H9 (cell line): ENCODE data around the gene DOCK1. TPM values are rescaled to one million over a fixed set of nuclear protein-coding genes. Genes with fewer than 3 reads are reported as not detected.

ENCODE experiments used
- DNase-seq: peaks from one replicate; pipeline ENCODE4 v3.0.0-alpha.2; 2017
- H2AFZ ChIP-seq: one replicate; pipeline ENCODE4 v1.6.1; 2013; ENCODE audit warnings: mild to moderate bottlenecking, low read length, control low read depth, moderate library complexity
- H2AK5ac ChIP-seq: 2 replicates; pipeline ENCODE4 v1.6.1; 2013; ENCODE audit warnings: low read length, control low read depth, mixed read lengths; ENCODE audit not compliant: insufficient read length
- H2BK120ac ChIP-seq: one replicate; pipeline ENCODE4 v1.6.1; 2013; ENCODE audit warnings: low read depth, mild to moderate bottlenecking, low read length, control low read depth, inconsistent platforms; ENCODE audit not compliant: poor library complexity, severe bottlenecking
- H2BK12ac ChIP-seq: 2 replicates; pipeline ENCODE4 v1.6.1; 2013; ENCODE audit warnings: low read length, control low read depth, mixed read lengths, low read depth; ENCODE audit not compliant: insufficient read length
- H2BK15ac ChIP-seq: 2 replicates; pipeline ENCODE4 v1.6.1; 2013; ENCODE audit warnings: low read depth, low read length, control low read depth
- H2BK20ac ChIP-seq: one replicate; pipeline ENCODE4 v1.6.1; 2013; ENCODE audit warnings: low read depth, mild to moderate bottlenecking, low read length, control low read depth, inconsistent platforms; ENCODE audit not compliant: poor library complexity, severe bottlenecking
- H2BK5ac ChIP-seq: 2 replicates; pipeline ENCODE4 v1.6.1; 2013; ENCODE audit warnings: low read length, control low read depth, mixed read lengths; ENCODE audit not compliant: insufficient read length
- H3K14ac ChIP-seq: 2 replicates; pipeline ENCODE4 v1.6.1; 2013; ENCODE audit warnings: low read length, control low read depth; ENCODE audit not compliant: insufficient read depth
- H3K18ac ChIP-seq: 2 replicates; pipeline ENCODE4 v1.6.1; 2013; ENCODE audit warnings: low read depth, mild to moderate bottlenecking, mixed read lengths, low read length, control low read depth; ENCODE audit not compliant: insufficient read length
- H3K23ac ChIP-seq: 2 replicates; pipeline ENCODE4 v1.6.1; 2013; ENCODE audit warnings: low read length, control low read depth, mixed read lengths, low read depth; ENCODE audit not compliant: insufficient read length
- H3K23me2 ChIP-seq: 2 replicates; pipeline ENCODE4 v1.6.1; 2013; ENCODE audit warnings: low read depth, mild to moderate bottlenecking, mixed read lengths, low read length, control low read depth; ENCODE audit not compliant: insufficient read length, poor library complexity, severe bottlenecking
- H3K27ac ChIP-seq: 2 replicates; pipeline ENCODE4 v1.5.1; 2013; ENCODE audit warnings: low read length, control low read depth, mixed read lengths, low read depth; ENCODE audit not compliant: insufficient read length
- H3K27me3 ChIP-seq: 2 replicates; pipeline ENCODE4 v1.6.1; 2013; ENCODE audit warnings: low read length, control low read depth, inconsistent platforms; ENCODE audit not compliant: insufficient read depth
- H3K4ac ChIP-seq: 2 replicates; pipeline ENCODE4 v1.6.1; 2013; ENCODE audit warnings: low read depth, mild to moderate bottlenecking, control low read depth, inconsistent platforms, low read length, moderate library complexity
- H3K4me1 ChIP-seq: 2 replicates; pipeline ENCODE4 v1.6.1; 2013; ENCODE audit warnings: low read length, control low read depth, inconsistent platforms; ENCODE audit not compliant: insufficient read depth
- H3K4me2 ChIP-seq: 2 replicates; pipeline ENCODE4 v1.6.1; 2013; ENCODE audit warnings: low read length, control low read depth, mixed read lengths; ENCODE audit not compliant: insufficient read length, insufficient read depth
- H3K56ac ChIP-seq: 2 replicates; pipeline ENCODE4 v1.6.1; 2013; ENCODE audit warnings: low read depth, mild to moderate bottlenecking, mixed read lengths, low read length, control low read depth; ENCODE audit not compliant: insufficient read length
- H3K79me1 ChIP-seq: 2 replicates; pipeline ENCODE4 v1.6.1; 2013; ENCODE audit warnings: low read depth, mild to moderate bottlenecking, moderate library complexity, low read length, control low read depth, inconsistent platforms; ENCODE audit not compliant: insufficient read depth, poor library complexity, severe bottlenecking
- H3K79me2 ChIP-seq: 2 replicates; pipeline ENCODE4 v1.6.1; 2013; ENCODE audit warnings: low read length, control low read depth, inconsistent platforms; ENCODE audit not compliant: insufficient read depth
- H3K9ac ChIP-seq: 2 replicates; pipeline ENCODE4 v1.6.1; 2013; ENCODE audit warnings: low read length, control low read depth, mixed read lengths; ENCODE audit not compliant: insufficient read length; ENCODE audit errors: extremely low read depth
- H3K9me3 ChIP-seq: one replicate; pipeline ENCODE4 v1.6.1; 2013; ENCODE audit warnings: low read depth, low read length, inconsistent platforms; ENCODE audit not compliant: control insufficient read depth
- H3T11ph ChIP-seq: one replicate; pipeline ENCODE4 v1.6.1; 2013; ENCODE audit warnings: mild to moderate bottlenecking, low read length, control low read depth, inconsistent platforms
- H4K20me1 ChIP-seq: one replicate; pipeline ENCODE4 v1.6.1; 2013; ENCODE audit not compliant: control insufficient read depth, insufficient read length, insufficient read depth
- H4K5ac ChIP-seq: 2 replicates; pipeline ENCODE4 v1.6.1; 2013; ENCODE audit warnings: low read depth, mild to moderate bottlenecking, mixed read lengths, low read length, control low read depth; ENCODE audit not compliant: insufficient read length
- H4K8ac ChIP-seq: replicated peaks from 2 replicates; pipeline ENCODE4 v1.6.1; 2013; ENCODE audit warnings: low read length, control low read depth, mixed read lengths, low read depth; ENCODE audit not compliant: insufficient read length
- H4K91ac ChIP-seq: 2 replicates; pipeline ENCODE4 v1.6.1; 2013; ENCODE audit warnings: low read depth, mild to moderate bottlenecking, moderate library complexity, mixed read lengths, low read length, control low read depth; ENCODE audit not compliant: insufficient read length
- H3K27ac Mint-ChIP-seq, 3 experiments: 2 replicates in 2 of 3; 3 replicates in 1 of 3; pipeline ENCODE4 v1.8.0; 2020 to 2021; ENCODE audit warnings: mixed read lengths in 3 of 3, mild to moderate bottlenecking in 1 of 3, moderate library complexity in 1 of 3
- H3K27me3 Mint-ChIP-seq: 2 replicates; pipeline ENCODE4 v1.8.0; 2021; ENCODE audit warnings: low read depth, mild to moderate bottlenecking, moderate library complexity, mixed read lengths
- H3K36me3 Mint-ChIP-seq, 3 experiments: 2 replicates in 2 of 3; 3 replicates in 1 of 3; pipeline ENCODE4 v1.8.0; 2020 to 2021; ENCODE audit warnings: low read depth in 3 of 3, mixed read lengths in 3 of 3; ENCODE audit not compliant: insufficient read depth in 1 of 3
- H3K4me1 Mint-ChIP-seq, 2 experiments: 2 replicates each; pipeline ENCODE4 v1.8.0; 2020; ENCODE audit warnings: mixed read lengths in 2 of 2
- H3K4me3 Mint-ChIP-seq, 2 experiments: 2 replicates in 1 of 2; 3 replicates in 1 of 2; pipeline ENCODE4 v1.8.0; 2020 to 2021; ENCODE audit warnings: mild to moderate bottlenecking in 2 of 2, mixed read lengths in 2 of 2, moderate library complexity in 1 of 2
- H3K9me3 Mint-ChIP-seq, 2 experiments: 2 replicates in 1 of 2; 3 replicates in 1 of 2; pipeline ENCODE4 v1.8.0; 2020; ENCODE audit warnings: mild to moderate bottlenecking in 2 of 2, mixed read lengths in 2 of 2, moderate library complexity in 1 of 2
- WGBS: extraction: QIAGEN DNeasy Blood & Tissue Kit; methylation state at CpG from one replicate; pipeline ENCODE4 v1.1.7; 2013; ENCODE audit warnings: missing lambda C conversion rate, low lambda C conversion rate, mixed read lengths; ENCODE audit not compliant: insufficient read length; ENCODE audit errors: extremely low coverage; 5-methylcytosine and 5-hydroxymethylcytosine counted together
- total RNA-seq: library from RNA; stranded (reverse); gene quantifications from 2 replicates; pipeline ENCODE4 v1.2.1, GENCODE V29; 2021
- TF ChIP-seq, protein P1 (sequence below): fragments of 200-600 bp; sonication (generic); conservative IDR thresholded peaks from 3 replicates; pipeline ENCODE4 v1.8.0; 2021; ENCODE audit warnings: antibody characterized with exemption, mild to moderate bottlenecking

DOCK1 gene
- total RNA-seq, 1 experiment from 2014 or later = 57.0 TPM

GRCh38 chr10:127415116-127415515 is 509.9 kb downstream of the DOCK1 start:
- Histone ChIP-seq H3K79me2 (no peaks in the 10 kb centered on the region), H4K8ac (no peak overlapping the region), H2BK120ac (no peak overlapping the region), H3K4me2 (no peak overlapping the region), H3K18ac (no peak overlapping the region), H3K4ac (no peak overlapping the region), H3K79me1 (no peaks in the 10 kb centered on the region), H4K91ac (no peak overlapping the region), H3T11ph (no peak overlapping the region), H3K27ac (no peak overlapping the region), H2BK12ac (no peak overlapping the region), H3K14ac (no peak overlapping the region), H4K20me1 (no peaks in the 10 kb centered on the region), H3K23me2 (no peaks in the 10 kb centered on the region), H2BK15ac (no peak overlapping the region), H3K9ac (no peak overlapping the region), H2AFZ (no peak overlapping the region), H3K9me3 (no peaks in the 10 kb centered on the region), H2AK5ac (no peak overlapping the region), H2BK20ac (no peak overlapping the region), H3K4me1 (no peaks in the 10 kb centered on the region; the same call in 1 of the 2 replicates), H4K5ac (no peak overlapping the region), H3K23ac (no peak overlapping the region), H3K27me3 (no peaks in the 10 kb centered on the region), H3K56ac (no peak overlapping the region), H2BK5ac (no peak overlapping the region)
- Mint-ChIP-seq H3K9me3 (no peaks in the 10 kb centered on the region), H3K4me3 (no peak overlapping the region), H3K4me1 (peaks cover 5 to 7% of the 10 kb centered on the region in 2 experiments), H3K27ac (no peak overlapping the region), H3K36me3 (peaks cover 8 to 18% (median 10%) of the 10 kb centered on the region in 3 experiments), H3K27me3 (no peaks in the 10 kb centered on the region)
- no peak for DNase-seq
- WGBS = no CpG with 5 or more reads among the region's 9 CpGs
- TF ChIP-seq, protein P1, sequence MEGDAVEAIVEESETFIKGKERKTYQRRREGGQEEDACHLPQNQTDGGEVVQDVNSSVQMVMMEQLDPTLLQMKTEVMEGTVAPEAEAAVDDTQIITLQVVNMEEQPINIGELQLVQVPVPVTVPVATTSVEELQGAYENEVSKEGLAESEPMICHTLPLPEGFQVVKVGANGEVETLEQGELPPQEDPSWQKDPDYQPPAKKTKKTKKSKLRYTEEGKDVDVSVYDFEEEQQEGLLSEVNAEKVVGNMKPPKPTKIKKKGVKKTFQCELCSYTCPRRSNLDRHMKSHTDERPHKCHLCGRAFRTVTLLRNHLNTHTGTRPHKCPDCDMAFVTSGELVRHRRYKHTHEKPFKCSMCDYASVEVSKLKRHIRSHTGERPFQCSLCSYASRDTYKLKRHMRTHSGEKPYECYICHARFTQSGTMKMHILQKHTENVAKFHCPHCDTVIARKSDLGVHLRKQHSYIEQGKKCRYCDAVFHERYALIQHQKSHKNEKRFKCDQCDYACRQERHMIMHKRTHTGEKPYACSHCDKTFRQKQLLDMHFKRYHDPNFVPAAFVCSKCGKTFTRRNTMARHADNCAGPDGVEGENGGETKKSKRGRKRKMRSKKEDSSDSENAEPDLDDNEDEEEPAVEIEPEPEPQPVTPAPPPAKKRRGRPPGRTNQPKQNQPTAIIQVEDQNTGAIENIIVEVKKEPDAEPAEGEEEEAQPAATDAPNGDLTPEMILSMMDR = no peak
